ENCODE measurements around the gene PIGM. TPM values are rescaled to one million over a fixed set of nuclear protein-coding genes. Genes with fewer than 3 reads are reported as not detected.

PIGM gene
- total and polyA plus RNA-seq, 2 of the 13 experiments (the other 11 are each of a cell fraction or from before 2014, with no cell fraction given) = 3.4 to 4.6 TPM

DNA sequence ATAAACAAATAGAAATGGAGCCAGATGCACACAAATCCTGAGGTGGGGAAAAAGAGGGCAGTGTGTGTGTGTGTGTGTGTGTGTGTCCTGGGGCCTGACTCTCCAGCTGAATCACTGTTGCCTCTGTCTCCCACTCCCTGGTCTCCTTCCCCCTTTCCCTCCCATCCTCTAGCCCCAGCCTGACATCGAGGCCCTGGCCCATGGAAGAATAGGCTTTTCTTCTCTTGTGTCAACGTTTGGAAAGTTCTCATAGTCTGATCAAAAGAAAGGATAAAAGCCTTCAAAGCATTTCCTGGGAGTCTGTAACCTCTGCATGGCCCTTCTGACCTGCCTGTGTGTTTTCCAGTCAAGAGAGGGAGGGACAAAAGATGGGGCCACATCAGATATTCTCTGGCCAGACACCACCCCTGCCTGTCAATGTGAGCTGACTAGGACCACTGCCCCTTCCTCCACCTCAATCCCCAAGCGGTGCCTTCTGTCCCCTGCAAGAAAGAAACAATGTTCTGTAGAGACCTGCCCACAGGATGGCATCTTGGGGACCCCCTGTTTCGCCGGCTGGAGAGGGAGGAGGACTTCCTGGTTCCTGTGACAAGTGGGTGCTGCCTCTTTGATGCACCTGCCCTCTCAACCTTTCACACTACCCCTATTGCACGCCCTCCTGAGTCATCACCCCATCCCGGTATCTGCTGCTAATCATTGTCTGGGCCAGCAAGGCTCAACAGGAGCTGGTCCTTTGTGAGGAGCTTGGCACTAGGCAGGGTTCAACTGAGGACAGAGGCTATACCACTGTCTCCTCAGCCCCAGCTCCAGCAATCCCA, 22.0 kb upstream of the PIGM start (continued):
- TF ChIP-seq SRF (IDR thresholded peaks at IDR 0.05; ENCODE audit: low read depth, low read length) (no peak), FOSL2 (CRISPR knock-in tag; IDR thresholded peaks at IDR 0.05) (peak; percentile 94), ZNF264 (CRISPR knock-in tag; IDR thresholded peaks at IDR 0.05) (0 out of 2 replicates have a peak, but pooled peaks have one; percentile 45), TP53 (CRISPR knock-in tag; conservative IDR thresholded peaks at IDR 0.05) (no peak), NR2C2 (CRISPR knock-in tag; IDR thresholded peaks at IDR 0.05; ENCODE audit: borderline replicate concordance) (0 out of 2 replicates have a peak, but pooled peaks have one; percentile 30), ASH2L (IDR thresholded peaks at IDR 0.05; ENCODE audit: insufficient read length, low read depth, low read length) (peak; percentile 84), NR2F1 (CRISPR knock-in tag; IDR thresholded peaks at IDR 0.05) (peak; percentile 73 to 94; a peak in 3 of 4 replicates), CCAR2 (optimal IDR thresholded peaks at IDR 0.05; ENCODE audit: low read depth, low read length) (peak; percentile 29), ZNF263 (CRISPR knock-in tag; IDR thresholded peaks at IDR 0.05) (no peak), SP5 (CRISPR knock-in tag; IDR thresholded peaks at IDR 0.05; ENCODE audit: borderline replicate concordance, low read depth) (peak; percentile 96), NFKB2 (CRISPR knock-in tag; IDR thresholded peaks at IDR 0.05; ENCODE audit: borderline replicate concordance) (no peak), PPARG (CRISPR knock-in tag; conservative IDR thresholded peaks at IDR 0.05) (0 out of 2 replicates have a peak, but pooled peaks have one; percentile 19), TGIF2 (CRISPR knock-in tag; IDR thresholded peaks at IDR 0.05) (no peak), RXRA (CRISPR knock-in tag; IDR thresholded peaks at IDR 0.05) (peak; percentile 92), TEAD3 (CRISPR knock-in tag; optimal IDR thresholded peaks at IDR 0.05; ENCODE audit: borderline replicate concordance) (peak; percentile 22), RBM22 (optimal IDR thresholded peaks at IDR 0.05; ENCODE audit: low read length) (peak; percentile 72), FOXK1 (CRISPR knock-in tag; IDR thresholded peaks at IDR 0.05; ENCODE audit: borderline replicate concordance, low read depth) (peak; percentile 51; the same call in 1 of the 2 replicates), AGO1 (IDR thresholded peaks at IDR 0.05; ENCODE audit: low read depth, low read length, poor library complexity, severe bottlenecking) (no peak), RAD21 (CRISPR knock-in tag; IDR thresholded peaks at IDR 0.05) (no peak)
- TF ChIP-seq, protein P1, sequence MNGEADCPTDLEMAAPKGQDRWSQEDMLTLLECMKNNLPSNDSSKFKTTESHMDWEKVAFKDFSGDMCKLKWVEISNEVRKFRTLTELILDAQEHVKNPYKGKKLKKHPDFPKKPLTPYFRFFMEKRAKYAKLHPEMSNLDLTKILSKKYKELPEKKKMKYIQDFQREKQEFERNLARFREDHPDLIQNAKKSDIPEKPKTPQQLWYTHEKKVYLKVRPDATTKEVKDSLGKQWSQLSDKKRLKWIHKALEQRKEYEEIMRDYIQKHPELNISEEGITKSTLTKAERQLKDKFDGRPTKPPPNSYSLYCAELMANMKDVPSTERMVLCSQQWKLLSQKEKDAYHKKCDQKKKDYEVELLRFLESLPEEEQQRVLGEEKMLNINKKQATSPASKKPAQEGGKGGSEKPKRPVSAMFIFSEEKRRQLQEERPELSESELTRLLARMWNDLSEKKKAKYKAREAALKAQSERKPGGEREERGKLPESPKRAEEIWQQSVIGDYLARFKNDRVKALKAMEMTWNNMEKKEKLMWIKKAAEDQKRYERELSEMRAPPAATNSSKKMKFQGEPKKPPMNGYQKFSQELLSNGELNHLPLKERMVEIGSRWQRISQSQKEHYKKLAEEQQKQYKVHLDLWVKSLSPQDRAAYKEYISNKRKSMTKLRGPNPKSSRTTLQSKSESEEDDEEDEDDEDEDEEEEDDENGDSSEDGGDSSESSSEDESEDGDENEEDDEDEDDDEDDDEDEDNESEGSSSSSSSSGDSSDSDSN (CRISPR knock-in tag; IDR thresholded peaks at IDR 0.05) = peak; percentile 39; the same call in 1 of the 2 replicates
- TF ChIP-seq, protein P2, sequence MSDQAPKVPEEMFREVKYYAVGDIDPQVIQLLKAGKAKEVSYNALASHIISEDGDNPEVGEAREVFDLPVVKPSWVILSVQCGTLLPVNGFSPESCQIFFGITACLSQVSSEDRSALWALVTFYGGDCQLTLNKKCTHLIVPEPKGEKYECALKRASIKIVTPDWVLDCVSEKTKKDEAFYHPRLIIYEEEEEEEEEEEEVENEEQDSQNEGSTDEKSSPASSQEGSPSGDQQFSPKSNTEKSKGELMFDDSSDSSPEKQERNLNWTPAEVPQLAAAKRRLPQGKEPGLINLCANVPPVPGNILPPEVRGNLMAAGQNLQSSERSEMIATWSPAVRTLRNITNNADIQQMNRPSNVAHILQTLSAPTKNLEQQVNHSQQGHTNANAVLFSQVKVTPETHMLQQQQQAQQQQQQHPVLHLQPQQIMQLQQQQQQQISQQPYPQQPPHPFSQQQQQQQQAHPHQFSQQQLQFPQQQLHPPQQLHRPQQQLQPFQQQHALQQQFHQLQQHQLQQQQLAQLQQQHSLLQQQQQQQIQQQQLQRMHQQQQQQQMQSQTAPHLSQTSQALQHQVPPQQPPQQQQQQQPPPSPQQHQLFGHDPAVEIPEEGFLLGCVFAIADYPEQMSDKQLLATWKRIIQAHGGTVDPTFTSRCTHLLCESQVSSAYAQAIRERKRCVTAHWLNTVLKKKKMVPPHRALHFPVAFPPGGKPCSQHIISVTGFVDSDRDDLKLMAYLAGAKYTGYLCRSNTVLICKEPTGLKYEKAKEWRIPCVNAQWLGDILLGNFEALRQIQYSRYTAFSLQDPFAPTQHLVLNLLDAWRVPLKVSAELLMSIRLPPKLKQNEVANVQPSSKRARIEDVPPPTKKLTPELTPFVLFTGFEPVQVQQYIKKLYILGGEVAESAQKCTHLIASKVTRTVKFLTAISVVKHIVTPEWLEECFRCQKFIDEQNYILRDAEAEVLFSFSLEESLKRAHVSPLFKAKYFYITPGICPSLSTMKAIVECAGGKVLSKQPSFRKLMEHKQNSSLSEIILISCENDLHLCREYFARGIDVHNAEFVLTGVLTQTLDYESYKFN (CRISPR knock-in tag; conservative IDR thresholded peaks at IDR 0.05) = peak; percentile 89
- TF ChIP-seq, protein P3, sequence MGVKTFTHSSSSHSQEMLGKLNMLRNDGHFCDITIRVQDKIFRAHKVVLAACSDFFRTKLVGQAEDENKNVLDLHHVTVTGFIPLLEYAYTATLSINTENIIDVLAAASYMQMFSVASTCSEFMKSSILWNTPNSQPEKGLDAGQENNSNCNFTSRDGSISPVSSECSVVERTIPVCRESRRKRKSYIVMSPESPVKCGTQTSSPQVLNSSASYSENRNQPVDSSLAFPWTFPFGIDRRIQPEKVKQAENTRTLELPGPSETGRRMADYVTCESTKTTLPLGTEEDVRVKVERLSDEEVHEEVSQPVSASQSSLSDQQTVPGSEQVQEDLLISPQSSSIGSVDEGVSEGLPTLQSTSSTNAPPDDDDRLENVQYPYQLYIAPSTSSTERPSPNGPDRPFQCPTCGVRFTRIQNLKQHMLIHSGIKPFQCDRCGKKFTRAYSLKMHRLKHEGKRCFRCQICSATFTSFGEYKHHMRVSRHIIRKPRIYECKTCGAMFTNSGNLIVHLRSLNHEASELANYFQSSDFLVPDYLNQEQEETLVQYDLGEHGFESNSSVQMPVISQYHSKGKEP (CRISPR knock-in tag; IDR thresholded peaks at IDR 0.05) = no peak
